ENCODE measurements around the gene PSMB10.
"Not testable (repeated sequence)": the region's sequence is repeated elsewhere in the genome, so short reads cannot be mapped to it uniquely, and the experiment has no call there.

PSMB10 gene

GRCh38 chr16:67936124-67936879 lies at the start of gene PSMB10:
Gene PSMB10 (minus strand): TSS chr16:67936850. CDS start chr16:67936749, 101 bp downstream.
- no peak for DNase-seq

- no peak for DNase-seq
These were observed 45.5 kb upstream of the PSMB10 start for GRCh38 chr16:67982011-67982696.

GRCh38 chr16:67979955-67980678 lies 43.5 kb upstream of the PSMB10 start, which contains the start of gene DPEP3:
Gene DPEP3 (minus strand): TSS chr16:67980499. CDS start chr16:67980380, 119 bp downstream.
- no peak for DNase-seq

GRCh38 chr16:67977469-67978227 lies 41.0 kb upstream of the PSMB10 start:
- no peak for DNase-seq

- DNase-seq = no peak
These were observed 40.4 kb upstream of the PSMB10 start for GRCh38 chr16:67977005-67977404.

- DNase-seq = no peak
These were observed 39.6 kb upstream of the PSMB10 start for GRCh38 chr16:67976205-67976604.

GRCh38 chr16:67975321-67976105 lies 38.9 kb upstream of the PSMB10 start:
- no peak for DNase-seq

- not testable (repeated sequence) for DNase-seq
These were observed 35.6 kb upstream of the PSMB10 start for GRCh38 chr16:67972285-67972684.

- DNase-seq = no peak
These were observed 34.5 kb upstream of the PSMB10 start for GRCh38 chr16:67971111-67971510.

GRCh38 chr16:67969254-67970039 lies 32.8 kb upstream of the PSMB10 start:
- no peak for DNase-seq

GRCh38 chr16:67968400-67969253 lies 32.0 kb upstream of the PSMB10 start, which contains the start of gene SLC12A4:
Gene SLC12A4 (minus strand): TSS chr16:67968637. CDS start chr16:67968553, 84 bp downstream.
- peak; percentile 54 for DNase-seq

GRCh38 chr16:67967958-67968399 lies 31.3 kb upstream of the PSMB10 start:
- DNase-seq = no peak

GRCh38 chr16:67967183-67967957 lies 30.7 kb upstream of the PSMB10 start:
- DNase-seq = no peak

- DNase-seq = no peak
These were observed 30.0 kb upstream of the PSMB10 start for GRCh38 chr16:67966549-67967182.

- DNase-seq = no peak
These were observed 29.3 kb upstream of the PSMB10 start for GRCh38 chr16:67965668-67966548.

- no peak for DNase-seq
These were observed 28.0 kb upstream of the PSMB10 start for GRCh38 chr16:67964477-67965131.
